Stimulated activated naive CD8-positive, alpha-beta T cell treated with anti-CD3 and anti-CD28 coated beads, Interleukin-15, Interleukin-2, amounts not matched to agents 100 ng/mL and 50 ng/mL, for 24 hours (primary cell): Measurements from ENCODE around the gene PDE7B.

Experiments
- H3K27ac Mint-ChIP-seq: one replicate; pipeline ENCODE4 v1.8.0; 2021; ENCODE audit warnings: mild to moderate bottlenecking, mixed read lengths
- H3K27me3 Mint-ChIP-seq: one replicate; pipeline ENCODE4 v1.8.0; 2021; ENCODE audit warnings: mixed read lengths
- H3K36me3 Mint-ChIP-seq: one replicate; pipeline ENCODE4 v1.8.0; 2021; ENCODE audit warnings: low read depth, mixed read lengths
- H3K4me1 Mint-ChIP-seq: one replicate; pipeline ENCODE4 v1.8.0; 2021; ENCODE audit warnings: low read depth, mixed read lengths
- H3K4me3 Mint-ChIP-seq: one replicate; pipeline ENCODE4 v1.8.0; 2021; ENCODE audit warnings: mild to moderate bottlenecking, mixed read lengths
- H3K9me3 Mint-ChIP-seq: one replicate; pipeline ENCODE4 v1.8.0; 2021; ENCODE audit warnings: mixed read lengths

Gene PDE7B

DNA sequence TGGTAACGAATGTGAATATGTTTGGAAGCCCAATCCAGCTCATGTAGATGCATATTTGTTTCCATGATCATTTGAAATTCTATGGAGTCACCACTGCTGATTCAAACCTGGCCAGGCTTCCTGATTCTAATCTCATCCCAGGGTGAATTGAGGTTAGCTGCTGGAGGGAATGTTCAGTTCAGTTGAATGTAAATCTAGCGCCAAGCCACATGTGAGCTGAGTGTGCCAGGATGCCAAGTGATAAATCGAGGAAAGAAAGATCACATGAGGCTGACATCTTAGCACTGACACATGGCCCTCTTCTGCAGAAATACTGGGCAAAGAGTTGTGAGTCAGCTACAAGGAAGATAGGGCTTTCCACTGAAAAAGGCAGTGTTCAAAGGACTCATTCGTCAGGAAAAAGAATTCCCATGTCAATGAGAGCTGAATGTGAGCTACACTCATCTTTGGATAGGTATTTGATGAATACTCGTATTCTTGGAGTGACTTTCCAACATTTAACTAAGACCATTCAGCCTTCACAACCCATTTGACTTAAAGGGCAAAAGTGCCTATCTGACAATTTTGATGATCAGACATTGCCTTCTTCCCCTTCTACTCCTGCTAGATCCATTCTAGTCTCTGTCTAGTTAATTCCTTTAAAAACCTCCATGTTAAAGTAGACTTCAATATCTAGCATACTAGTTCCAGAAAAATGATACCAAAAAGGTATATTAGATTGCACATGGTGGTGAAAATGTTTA, 226.5 kb downstream of the PDE7B start:
- no peaks in the 10 kb centered on the region for H3K36me3 Mint-ChIP-seq
- H3K27me3 Mint-ChIP-seq: no peaks in the 10 kb centered on the region
- H3K9me3 Mint-ChIP-seq: no peaks in the 10 kb centered on the region
- no peak overlapping the region for H3K4me3 Mint-ChIP-seq
- H3K27ac Mint-ChIP-seq: no peak overlapping the region
- H3K4me1 Mint-ChIP-seq: no peaks in the 10 kb centered on the region

DNA sequence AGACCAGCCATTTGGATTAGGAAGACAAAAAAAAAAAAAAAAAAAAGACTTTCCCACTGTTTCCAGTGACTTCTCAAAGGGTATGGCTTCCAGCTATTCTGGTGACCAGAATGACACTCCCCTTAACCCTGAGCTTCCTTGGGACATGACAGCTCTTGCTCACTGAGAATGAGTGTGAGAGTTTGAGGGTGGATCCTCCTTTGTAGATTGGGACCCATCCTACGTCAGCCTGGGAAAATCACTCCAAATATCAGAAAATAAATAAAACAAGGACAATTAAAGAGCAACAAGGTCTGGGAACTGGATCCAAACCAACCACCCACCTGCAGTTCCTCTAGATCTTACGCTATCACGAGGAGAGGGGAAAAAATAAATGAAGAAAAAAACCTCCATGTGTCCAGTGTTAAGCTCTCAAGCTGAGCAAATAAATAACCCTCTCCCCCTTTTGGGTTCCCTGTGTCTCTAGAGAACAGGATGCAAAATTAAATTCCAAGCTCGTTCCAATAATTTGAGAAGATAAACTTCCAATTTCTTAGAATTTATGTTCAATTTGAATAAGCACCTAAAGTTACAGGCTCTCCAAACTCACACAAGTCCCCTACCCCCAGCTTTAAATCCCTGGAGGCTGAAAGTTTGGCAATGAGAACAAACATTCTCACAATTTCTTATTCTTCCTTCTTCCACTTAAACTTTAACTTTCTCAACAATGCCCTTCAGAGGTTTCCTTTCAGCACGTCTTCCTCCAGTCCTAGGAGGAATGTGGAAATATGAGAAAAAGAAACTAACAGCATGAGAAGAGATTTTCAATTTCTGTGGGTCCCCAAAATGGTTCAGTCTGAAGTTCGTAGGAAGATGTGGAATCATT, 228.4 kb downstream of the PDE7B start:
- H3K9me3 Mint-ChIP-seq: no peaks in the 10 kb centered on the region
- H3K4me3 Mint-ChIP-seq: no peak overlapping the region
- no peaks in the 10 kb centered on the region for H3K36me3 Mint-ChIP-seq
- no peaks in the 10 kb centered on the region for H3K27me3 Mint-ChIP-seq
- H3K27ac Mint-ChIP-seq: no peak overlapping the region
- no peaks in the 10 kb centered on the region for H3K4me1 Mint-ChIP-seq

DNA sequence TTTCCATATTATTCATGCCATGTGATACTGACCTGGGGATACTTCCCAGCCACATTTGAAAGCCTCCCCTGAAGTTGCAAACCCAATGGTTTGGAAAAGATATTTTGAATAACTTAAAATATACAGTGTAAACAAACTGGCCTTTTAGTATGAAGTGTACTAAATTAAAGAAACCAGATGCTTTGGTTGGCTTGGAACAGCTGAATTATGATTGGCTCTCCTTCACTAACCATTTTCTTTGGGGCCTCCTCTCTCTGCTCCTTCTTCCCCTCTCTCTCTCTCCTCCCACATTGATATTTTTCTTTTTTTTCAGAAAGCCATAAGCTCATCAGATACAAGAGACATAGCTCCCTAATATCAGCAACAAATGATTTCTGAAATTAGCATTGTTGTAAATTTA, 232.0 kb downstream of the PDE7B start:
- Mint-ChIP-seq H3K36me3 (no peaks in the 10 kb centered on the region), H3K27me3 (no peaks in the 10 kb centered on the region), H3K9me3 (no peaks in the 10 kb centered on the region), H3K4me1 (no peaks in the 10 kb centered on the region), H3K4me3 (no peak overlapping the region), H3K27ac (no peak overlapping the region)

DNA sequence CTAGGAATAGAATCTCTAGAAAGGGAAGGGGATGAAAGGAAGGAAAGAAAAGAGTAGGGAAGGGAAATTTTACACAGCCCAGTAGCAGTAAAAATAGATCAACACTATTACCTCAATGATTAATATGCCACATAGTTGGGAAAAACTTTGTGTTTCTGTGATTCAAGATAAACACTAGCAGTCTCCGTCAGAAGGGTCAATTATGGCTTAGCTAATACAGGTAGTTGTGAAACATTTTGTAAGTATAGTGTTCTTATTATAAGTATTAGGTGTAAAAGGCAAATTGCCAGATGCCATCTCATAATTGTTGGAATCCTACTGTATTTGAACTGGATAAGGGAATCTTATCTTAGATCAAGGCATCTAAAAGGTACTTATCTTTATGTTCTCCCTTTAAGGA, 232.9 kb downstream of the PDE7B start:
- no peaks in the 10 kb centered on the region for H3K4me1 Mint-ChIP-seq
- H3K36me3 Mint-ChIP-seq: no peaks in the 10 kb centered on the region
- no peaks in the 10 kb centered on the region for H3K9me3 Mint-ChIP-seq
- H3K4me3 Mint-ChIP-seq: no peak overlapping the region
- H3K27me3 Mint-ChIP-seq: no peaks in the 10 kb centered on the region
- no peak overlapping the region for H3K27ac Mint-ChIP-seq

DNA sequence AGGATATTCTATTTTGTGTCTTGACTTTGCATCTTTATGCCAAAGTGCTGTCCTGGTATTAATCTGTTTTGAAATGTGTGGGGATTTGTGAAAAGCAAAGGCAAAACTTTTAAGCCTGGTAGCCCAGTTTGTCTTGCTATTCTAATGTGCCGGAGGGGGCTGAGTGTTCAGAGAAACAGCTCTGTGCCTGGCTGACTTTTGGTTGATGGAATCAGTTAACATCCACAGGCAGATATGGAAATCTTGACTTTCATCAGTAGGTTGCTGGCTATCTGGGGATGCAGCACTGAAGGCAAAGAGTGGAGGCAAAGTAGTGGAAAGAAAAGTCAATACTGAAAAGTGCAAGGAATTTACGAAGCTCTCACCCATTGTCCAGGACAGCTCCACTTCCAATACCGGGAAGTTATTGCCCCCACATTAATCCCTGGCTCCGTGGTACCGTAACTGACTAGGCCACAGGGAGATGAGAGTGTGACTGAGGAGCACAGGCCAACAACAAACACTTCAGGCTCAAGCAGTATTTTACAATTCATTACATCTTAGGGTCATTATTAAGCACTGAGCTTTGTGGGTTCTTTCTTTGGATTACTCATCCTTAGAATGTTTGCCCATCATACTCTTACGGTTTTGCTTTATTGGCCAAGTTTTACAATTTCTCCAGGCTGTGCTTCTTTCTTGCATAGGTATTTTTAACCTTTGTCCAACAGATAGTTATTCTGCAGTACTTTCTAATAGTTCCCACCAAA, 234.0 kb downstream of the PDE7B start:
- H3K4me1 Mint-ChIP-seq: no peaks in the 10 kb centered on the region
- H3K4me3 Mint-ChIP-seq: no peak overlapping the region
- H3K9me3 Mint-ChIP-seq: no peaks in the 10 kb centered on the region
- no peak overlapping the region for H3K27ac Mint-ChIP-seq
- no peaks in the 10 kb centered on the region for H3K27me3 Mint-ChIP-seq
- H3K36me3 Mint-ChIP-seq: no peaks in the 10 kb centered on the region

DNA sequence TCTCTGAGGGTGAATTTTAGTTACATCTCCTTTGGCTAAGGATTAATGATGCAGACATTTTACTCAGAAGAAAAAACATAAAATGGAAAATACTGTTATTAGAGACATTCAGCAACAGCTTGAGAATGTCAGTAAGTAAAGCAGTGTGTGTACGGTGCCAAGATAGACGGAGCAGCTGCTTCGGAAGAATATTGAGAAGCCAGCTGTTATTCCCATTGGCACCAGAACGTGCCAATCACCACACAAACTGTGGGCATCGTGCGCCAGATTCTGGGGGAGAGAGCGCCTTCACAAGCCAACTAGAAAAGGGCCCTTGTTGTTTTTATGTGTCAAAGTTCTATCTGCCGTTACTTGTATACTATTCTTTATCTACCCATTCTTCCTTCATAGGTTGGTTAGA, 235.2 kb downstream of the PDE7B start:
- Mint-ChIP-seq H3K27ac (no peak overlapping the region), H3K27me3 (no peaks in the 10 kb centered on the region), H3K4me1 (no peaks in the 10 kb centered on the region), H3K36me3 (no peaks in the 10 kb centered on the region), H3K4me3 (no peak overlapping the region), H3K9me3 (no peaks in the 10 kb centered on the region)

DNA sequence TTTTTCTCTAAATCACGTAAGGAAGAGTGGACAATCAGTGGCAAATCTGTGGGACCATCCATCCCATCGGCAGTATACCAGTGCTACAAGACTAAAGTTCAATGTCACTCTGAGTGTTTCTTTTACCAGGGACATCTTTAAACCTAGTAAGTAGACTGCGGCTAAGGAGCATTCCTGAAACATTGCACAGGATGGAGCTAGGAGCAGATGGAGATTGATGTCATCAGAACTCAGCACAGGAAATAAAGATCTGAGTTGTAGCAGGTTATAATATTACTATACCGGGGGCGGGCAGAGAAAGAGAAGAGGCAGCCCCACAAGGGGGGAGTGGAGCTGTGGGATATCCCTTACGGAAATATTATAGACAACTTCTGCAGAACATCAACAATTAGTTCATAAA, 236.5 kb downstream of the PDE7B start:
- no peaks in the 10 kb centered on the region for H3K36me3 Mint-ChIP-seq
- H3K4me1 Mint-ChIP-seq: no peaks in the 10 kb centered on the region
- H3K9me3 Mint-ChIP-seq: no peaks in the 10 kb centered on the region
- no peak overlapping the region for H3K4me3 Mint-ChIP-seq
- no peak overlapping the region for H3K27ac Mint-ChIP-seq
- H3K27me3 Mint-ChIP-seq: no peaks in the 10 kb centered on the region

DNA sequence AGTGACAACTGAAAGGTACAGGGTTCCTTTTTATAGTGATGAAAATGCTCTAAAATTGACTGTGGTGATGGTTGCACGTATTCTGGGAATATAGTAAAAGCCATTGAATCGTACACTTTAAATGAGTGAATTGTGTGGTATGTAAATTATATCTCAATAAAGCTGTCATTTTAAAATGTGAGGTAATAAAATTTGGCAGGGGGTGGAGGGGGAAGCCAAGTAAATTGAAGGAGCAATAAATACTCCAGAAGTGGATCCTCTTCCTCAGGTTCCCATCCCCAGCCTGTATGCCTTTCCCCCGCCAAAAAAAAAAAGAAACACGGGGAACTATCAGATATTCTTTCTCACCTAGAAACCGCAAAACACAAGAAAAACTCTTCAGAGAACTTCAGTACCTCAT, 237.2 kb downstream of the PDE7B start:
- Mint-ChIP-seq H3K9me3 (no peaks in the 10 kb centered on the region), H3K36me3 (no peaks in the 10 kb centered on the region), H3K4me1 (no peaks in the 10 kb centered on the region), H3K27me3 (no peaks in the 10 kb centered on the region), H3K27ac (no peak overlapping the region), H3K4me3 (no peak overlapping the region)

DNA sequence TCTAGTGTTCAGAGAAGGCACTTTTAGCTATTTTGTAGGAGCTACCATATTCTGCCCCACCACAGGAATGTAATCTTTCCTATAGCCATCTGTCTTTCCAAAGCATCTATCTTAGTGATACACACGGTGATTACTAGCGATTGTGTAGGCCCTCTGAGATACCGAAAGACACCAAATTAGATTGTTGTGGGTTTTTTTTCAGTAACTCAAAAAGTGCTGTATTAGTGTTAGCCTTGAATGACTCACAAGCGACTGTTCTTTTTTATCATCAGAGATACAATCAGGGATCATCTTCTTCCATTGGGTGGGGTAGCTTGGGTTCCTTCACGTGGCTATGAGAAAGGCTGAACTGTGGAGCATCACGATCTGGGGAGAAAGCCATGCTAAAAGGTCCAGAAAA, 238.4 kb downstream of the PDE7B start:
- Mint-ChIP-seq H3K27ac (no peak overlapping the region), H3K36me3 (no peaks in the 10 kb centered on the region), H3K9me3 (no peaks in the 10 kb centered on the region), H3K4me1 (no peaks in the 10 kb centered on the region), H3K27me3 (no peaks in the 10 kb centered on the region), H3K4me3 (no peak overlapping the region)

DNA sequence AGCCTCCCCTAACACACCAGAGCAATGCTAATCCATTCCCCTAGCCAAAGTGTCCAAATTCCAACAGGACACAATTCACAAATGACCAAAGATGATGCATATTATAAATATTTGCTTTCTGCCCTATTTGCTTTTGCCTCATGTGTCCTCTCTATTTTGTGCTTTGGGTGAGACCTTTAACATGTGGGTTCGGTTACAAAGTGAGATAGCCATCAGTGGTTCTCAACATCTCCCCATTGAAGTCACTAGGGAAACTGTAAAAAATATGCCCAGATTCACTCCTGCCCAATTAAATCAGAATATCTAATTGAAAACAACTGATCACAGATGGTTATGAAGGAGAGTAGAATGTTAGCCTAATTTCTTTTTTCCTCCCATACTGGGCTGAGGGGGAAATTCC, 239.4 kb downstream of the PDE7B start:
- no peak overlapping the region for H3K4me3 Mint-ChIP-seq
- no peak overlapping the region for H3K27ac Mint-ChIP-seq
- no peaks in the 10 kb centered on the region for H3K36me3 Mint-ChIP-seq
- H3K9me3 Mint-ChIP-seq: no peaks in the 10 kb centered on the region
- no peaks in the 10 kb centered on the region for H3K27me3 Mint-ChIP-seq
- H3K4me1 Mint-ChIP-seq: no peaks in the 10 kb centered on the region

DNA sequence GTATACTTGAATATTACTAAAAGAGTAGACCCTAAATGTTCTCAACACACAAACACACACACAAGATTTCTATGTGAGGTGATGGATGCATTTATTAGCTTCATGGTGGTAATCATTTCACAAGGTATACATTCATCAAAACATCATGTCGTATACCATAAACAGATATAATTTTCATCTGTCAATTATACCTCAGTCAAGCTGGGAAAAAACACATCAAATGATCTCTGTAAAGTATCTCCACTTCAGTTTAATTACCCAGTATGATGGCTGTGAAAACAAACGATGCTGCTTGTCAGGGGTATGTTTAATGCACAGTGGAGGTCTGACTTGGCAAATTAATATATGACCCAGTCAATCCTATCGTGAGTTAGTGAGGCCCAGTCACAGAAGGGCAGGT, 241.4 kb downstream of the PDE7B start:
- no peaks in the 10 kb centered on the region for H3K36me3 Mint-ChIP-seq
- H3K9me3 Mint-ChIP-seq: no peaks in the 10 kb centered on the region
- H3K27ac Mint-ChIP-seq: no peak overlapping the region
- H3K4me3 Mint-ChIP-seq: no peak overlapping the region
- no peaks in the 10 kb centered on the region for H3K4me1 Mint-ChIP-seq
- no peaks in the 10 kb centered on the region for H3K27me3 Mint-ChIP-seq

DNA sequence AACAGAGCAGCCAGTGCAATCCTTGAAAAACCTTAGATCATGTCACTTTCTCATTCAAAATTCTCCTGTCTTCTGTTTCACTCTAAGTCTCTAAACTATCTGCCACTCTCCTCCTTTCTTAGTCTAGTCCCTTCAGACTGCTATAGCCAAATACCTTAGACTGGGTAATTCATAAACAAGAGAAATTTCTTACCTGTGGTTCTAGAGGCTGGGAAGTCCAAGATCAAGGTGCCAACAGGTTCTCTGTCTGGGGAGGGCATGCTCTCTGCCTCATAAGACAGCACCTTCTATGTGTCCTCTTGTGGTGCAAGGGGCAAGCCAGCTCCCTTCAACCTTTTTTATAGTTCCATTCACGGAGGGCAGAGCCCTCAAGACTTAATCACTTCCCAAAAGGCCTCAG, 242.3 kb downstream of the PDE7B start:
- Mint-ChIP-seq H3K4me1 (no peaks in the 10 kb centered on the region), H3K9me3 (no peaks in the 10 kb centered on the region), H3K27me3 (no peaks in the 10 kb centered on the region), H3K27ac (no peak overlapping the region), H3K36me3 (no peaks in the 10 kb centered on the region), H3K4me3 (no peak overlapping the region)

DNA sequence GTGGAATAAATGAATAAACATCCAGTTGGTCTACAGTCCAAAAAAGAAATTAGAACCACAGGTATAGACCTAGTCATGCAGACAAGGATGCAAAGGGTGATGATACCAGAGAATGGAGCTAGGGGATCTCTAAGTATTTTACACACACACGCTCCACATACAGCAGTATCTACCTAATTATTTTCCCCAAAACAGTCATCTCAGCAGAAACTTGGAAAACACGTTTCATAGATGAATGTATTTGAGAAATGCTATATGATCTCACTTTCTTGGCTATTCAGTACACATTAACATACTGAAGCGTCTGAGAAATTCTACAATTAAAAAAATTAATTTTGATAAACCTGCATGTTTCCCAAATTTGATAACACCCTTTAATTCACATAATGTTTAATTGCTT, 243.3 kb downstream of the PDE7B start:
- H3K36me3 Mint-ChIP-seq: no peaks in the 10 kb centered on the region
- H3K4me1 Mint-ChIP-seq: no peaks in the 10 kb centered on the region
- H3K4me3 Mint-ChIP-seq: no peak overlapping the region
- no peaks in the 10 kb centered on the region for H3K27me3 Mint-ChIP-seq
- no peak overlapping the region for H3K27ac Mint-ChIP-seq
- H3K9me3 Mint-ChIP-seq: no peaks in the 10 kb centered on the region

DNA sequence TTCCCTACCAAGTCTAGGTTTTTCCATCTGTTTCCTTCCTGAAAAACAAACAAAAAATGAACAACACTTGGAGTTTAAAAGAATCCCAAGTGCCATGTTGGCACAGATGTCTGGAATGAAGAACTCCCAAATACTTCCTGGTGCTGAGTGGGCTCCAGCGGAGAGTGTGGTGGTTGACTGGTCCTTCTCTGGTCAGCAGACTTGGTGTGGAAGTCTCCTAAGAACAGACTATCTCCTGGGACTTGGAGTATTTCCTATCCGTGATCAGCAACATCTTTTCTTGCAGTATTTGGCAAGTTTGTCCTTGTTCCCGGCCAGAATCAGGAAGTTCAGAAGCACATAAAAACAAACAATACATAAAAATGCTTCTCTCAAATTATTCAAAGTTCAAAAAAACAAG, 244.5 kb downstream of the PDE7B start:
- Mint-ChIP-seq H3K4me3 (no peak overlapping the region), H3K36me3 (no peaks in the 10 kb centered on the region), H3K27ac (no peak overlapping the region), H3K4me1 (no peaks in the 10 kb centered on the region), H3K27me3 (no peaks in the 10 kb centered on the region), H3K9me3 (no peaks in the 10 kb centered on the region)

DNA sequence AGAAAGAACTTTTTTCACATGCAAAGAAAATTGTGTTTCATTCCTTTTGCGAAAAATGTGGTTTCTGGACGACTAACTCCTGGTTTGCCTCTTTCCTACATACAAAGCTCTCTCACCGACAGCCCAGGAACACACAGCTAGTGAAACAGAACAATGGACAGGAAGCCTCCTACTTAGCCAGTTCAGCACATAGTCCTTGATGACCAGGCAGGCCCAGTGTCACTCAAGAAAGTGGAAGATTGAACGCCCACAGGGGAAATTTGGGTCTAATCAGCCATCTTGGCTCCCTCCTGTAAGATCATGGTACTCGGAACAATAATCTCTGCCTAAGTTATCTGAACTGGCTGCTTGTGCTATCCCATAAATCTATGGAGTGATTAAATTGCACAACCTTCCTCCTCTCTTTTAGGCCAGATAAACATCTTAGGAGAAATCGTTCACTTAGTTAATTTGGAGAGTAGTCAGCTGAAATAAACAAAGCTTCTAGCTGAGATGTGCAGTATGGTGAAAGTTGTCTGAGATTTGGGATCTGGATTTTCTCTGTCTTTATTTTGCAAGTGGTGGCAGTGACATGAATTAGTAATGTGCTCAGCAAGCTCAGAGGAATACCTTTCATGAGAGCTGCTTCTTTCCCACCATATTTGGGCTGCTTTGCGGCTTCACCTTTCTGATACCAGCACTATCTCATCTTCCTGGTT, 251.6 kb downstream of the PDE7B start:
- H3K27ac Mint-ChIP-seq: no peak overlapping the region
- H3K36me3 Mint-ChIP-seq: no peaks in the 10 kb centered on the region
- H3K4me3 Mint-ChIP-seq: no peak overlapping the region
- H3K4me1 Mint-ChIP-seq: no peaks in the 10 kb centered on the region
- H3K27me3 Mint-ChIP-seq: peaks cover 8% of the 10 kb centered on the region
- no peaks in the 10 kb centered on the region for H3K9me3 Mint-ChIP-seq
